Activated T-helper 2 cell treated with anti-CD3 and anti-CD28 coated beads, Interferon-gamma antibody, Interleukin-2, Interleukin-4, amounts not matched to agents 10 μg/mL and 5 μg/mL and 100 μg/mL, durations not matched to agents 14 hours and 24 hours and 36 hours (primary cell): ENCODE data around the gene AAMP. TPM values are rescaled to one million over a fixed set of nuclear protein-coding genes. Genes with fewer than 3 reads are reported as not detected.

ENCODE experiments used
- DNase-seq: peaks from one replicate; pipeline ENCODE4 v3.0.0; 2021; ENCODE audit warnings: low spot score
- H3K27ac Mint-ChIP-seq: one replicate; pipeline ENCODE4 v1.8.0; 2021; ENCODE audit warnings: mixed read lengths
- H3K27me3 Mint-ChIP-seq: one replicate; pipeline ENCODE4 v1.8.0; 2021; ENCODE audit warnings: low read depth, mixed read lengths
- H3K36me3 Mint-ChIP-seq: one replicate; pipeline ENCODE4 v1.8.0; 2021; ENCODE audit warnings: low read depth, mixed read lengths
- H3K4me1 Mint-ChIP-seq: one replicate; pipeline ENCODE4 v1.8.0; 2021; ENCODE audit warnings: low read depth, mixed read lengths
- H3K4me3 Mint-ChIP-seq: one replicate; pipeline ENCODE4 v1.8.0; 2021; ENCODE audit warnings: low read depth, mild to moderate bottlenecking, moderate library complexity, mixed read lengths
- H3K9me3 Mint-ChIP-seq: one replicate; pipeline ENCODE4 v1.8.0; 2021; ENCODE audit warnings: mixed read lengths
- intact Hi-C: fragments of 100-400 bp; cut with micrococcal nuclease; formaldehyde crosslinking; loops from one replicate; pipeline ENCODE4 v1.15.1; 2023
- total RNA-seq: library from RNA; stranded (reverse); gene quantifications from 2 replicates; pipeline ENCODE4 v1.2.3, GENCODE V29; 2022

Gene AAMP
- total RNA-seq, 1 donor from 2014 or later: 82.4 TPM

GRCh38 chr2:218267259-218267658, 2.7 kb downstream of the AAMP start:
- no peaks in the 10 kb centered on the region for H3K27me3 Mint-ChIP-seq
- intact Hi-C loops: no loop called here
- H3K9me3 Mint-ChIP-seq: no peaks in the 10 kb centered on the region
- H3K4me3 Mint-ChIP-seq: no peak overlapping the region
- DNase-seq: no peak
- peaks cover 33% of the 10 kb centered on the region for H3K36me3 Mint-ChIP-seq
- H3K27ac Mint-ChIP-seq: peak overlapping the region; percentile 24
- peaks cover 26% of the 10 kb centered on the region for H3K4me1 Mint-ChIP-seq

- intact Hi-C loops: no loop called here
- Mint-ChIP-seq H3K4me3 (no peak overlapping the region), H3K9me3 (no peaks in the 10 kb centered on the region), H3K27ac (no peak overlapping the region), H3K36me3 (peaks cover 33% of the 10 kb centered on the region), H3K4me1 (peaks cover 18% of the 10 kb centered on the region), H3K27me3 (no peaks in the 10 kb centered on the region)
- no peak for DNase-seq
Measured at GRCh38 chr2:218266316-218266979, 3.5 kb downstream of the AAMP start.

GRCh38 chr2:218265626-218266025, 4.3 kb downstream of the AAMP start:
- no peaks in the 10 kb centered on the region for H3K9me3 Mint-ChIP-seq
- peaks cover 33% of the 10 kb centered on the region for H3K36me3 Mint-ChIP-seq
- H3K27me3 Mint-ChIP-seq: no peaks in the 10 kb centered on the region
- H3K4me1 Mint-ChIP-seq: peaks cover 12% of the 10 kb centered on the region
- H3K4me3 Mint-ChIP-seq: no peak overlapping the region
- intact Hi-C loops: no loop called here
- no peak for DNase-seq
- H3K27ac Mint-ChIP-seq: no peak overlapping the region

- peaks cover 12% of the 10 kb centered on the region for H3K4me1 Mint-ChIP-seq
- no peaks in the 10 kb centered on the region for H3K27me3 Mint-ChIP-seq
- H3K9me3 Mint-ChIP-seq: no peaks in the 10 kb centered on the region
- peaks cover 33% of the 10 kb centered on the region for H3K36me3 Mint-ChIP-seq
- no peak overlapping the region for H3K27ac Mint-ChIP-seq
- no peak overlapping the region for H3K4me3 Mint-ChIP-seq
- intact Hi-C loops: no loop called here
- DNase-seq: no peak
Measured at GRCh38 chr2:218264773-218265561, 5.0 kb downstream of the AAMP start.

- Mint-ChIP-seq H3K27me3 (no peaks in the 10 kb centered on the region), H3K27ac (peak overlapping the region; percentile 38), H3K4me3 (no peak overlapping the region), H3K4me1 (peaks cover 8% of the 10 kb centered on the region), H3K36me3 (peaks cover 28% of the 10 kb centered on the region), H3K9me3 (no peaks in the 10 kb centered on the region)
- DNase-seq: no peak
- intact Hi-C loops: no loop called here
Measured at GRCh38 chr2:218263817-218264641, 5.9 kb downstream of the AAMP start.

- peaks cover 7% of the 10 kb centered on the region for H3K4me1 Mint-ChIP-seq
- no peak for DNase-seq
- no peak overlapping the region for H3K27ac Mint-ChIP-seq
- no peaks in the 10 kb centered on the region for H3K27me3 Mint-ChIP-seq
- H3K36me3 Mint-ChIP-seq: peaks cover 28% of the 10 kb centered on the region
- no peaks in the 10 kb centered on the region for H3K9me3 Mint-ChIP-seq
- intact Hi-C loops: no loop called here
- H3K4me3 Mint-ChIP-seq: no peak overlapping the region
Measured at GRCh38 chr2:218262631-218263586, 7.0 kb downstream of the AAMP start.

- peaks cover 26% of the 10 kb centered on the region for H3K36me3 Mint-ChIP-seq
- intact Hi-C loops: no loop called here
- no peaks in the 10 kb centered on the region for H3K9me3 Mint-ChIP-seq
- DNase-seq: no peak
- no peak overlapping the region for H3K4me3 Mint-ChIP-seq
- H3K4me1 Mint-ChIP-seq: peaks cover 13% of the 10 kb centered on the region
- no peak overlapping the region for H3K27ac Mint-ChIP-seq
- no peaks in the 10 kb centered on the region for H3K27me3 Mint-ChIP-seq
Measured at GRCh38 chr2:218262237-218262600, 7.7 kb downstream of the AAMP start.

- intact Hi-C loops: no loop called here
- H3K27me3 Mint-ChIP-seq: no peaks in the 10 kb centered on the region
- H3K4me1 Mint-ChIP-seq: peaks cover 16% of the 10 kb centered on the region
- DNase-seq: no peak
- H3K36me3 Mint-ChIP-seq: peaks cover 21% of the 10 kb centered on the region
- no peak overlapping the region for H3K27ac Mint-ChIP-seq
- H3K9me3 Mint-ChIP-seq: no peaks in the 10 kb centered on the region
- H3K4me3 Mint-ChIP-seq: no peak overlapping the region
Measured at GRCh38 chr2:218261423-218262236, 8.3 kb downstream of the AAMP start.

- DNase-seq: no peak
- intact Hi-C loops: no loop called here
- Mint-ChIP-seq H3K9me3 (no peaks in the 10 kb centered on the region), H3K4me3 (no peak within 1 kb of the TSS), H3K36me3 (peaks cover 21% of the 10 kb centered on the region), H3K4me1 (peaks cover 16% of the 10 kb centered on the region), H3K27me3 (no peaks in the 10 kb centered on the region), H3K27ac (peak within 1 kb of the TSS; percentile 39)
Measured at GRCh38 chr2:218260742-218261422, 9.1 kb downstream of the AAMP start, which contains the start of gene GPBAR1. GPBAR1 (plus strand) TSS chr2:218261015; CDS start chr2:218262725, 1,710 bp downstream.

- no peak overlapping the region for H3K4me3 Mint-ChIP-seq
- no peaks in the 10 kb centered on the region for H3K9me3 Mint-ChIP-seq
- no peak overlapping the region for H3K27ac Mint-ChIP-seq
- DNase-seq: no peak
- peaks cover 23% of the 10 kb centered on the region for H3K36me3 Mint-ChIP-seq
- no peaks in the 10 kb centered on the region for H3K27me3 Mint-ChIP-seq
- H3K4me1 Mint-ChIP-seq: peaks cover 19% of the 10 kb centered on the region
- intact Hi-C loops: no loop called here
Measured at GRCh38 chr2:218260166-218260565, 9.8 kb downstream of the AAMP start.
